HK-2 (cell line): ENCODE data around the gene CMIP.

Experiments used
- DNase-seq: peaks from one replicate; pipeline ENCODE4 v3.0.0-alpha.2; 2018; ENCODE audit not compliant: unreplicated experiment

Gene CMIP

DNA sequence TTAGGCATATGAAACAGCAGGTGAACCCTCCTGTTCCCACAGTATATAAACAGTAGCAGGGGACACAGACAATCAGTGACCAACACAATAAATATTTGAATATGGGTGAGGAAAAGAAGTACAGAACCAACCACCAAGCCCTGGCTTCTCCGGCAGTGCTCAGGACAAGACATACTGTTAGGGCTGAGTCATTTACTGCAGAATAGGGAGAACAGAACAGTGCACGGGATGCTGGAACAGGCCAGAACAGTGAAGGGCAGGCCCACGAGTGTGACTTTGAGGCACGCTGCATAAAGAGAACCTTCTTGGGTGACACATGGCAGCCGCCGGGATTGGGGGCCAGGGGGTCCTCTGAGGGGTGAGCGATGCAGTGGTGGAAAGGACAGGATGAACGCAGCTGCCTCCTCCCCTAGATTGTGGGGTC lies 160.4 kb downstream of the CMIP start:
- DNase-seq, result no peak

- DNase-seq, result no peak
These were observed 161.4 kb downstream of the CMIP start for GRCh38 chr16:81606039-81606438.

GRCh38 chr16:81607006-81607405 lies 162.4 kb downstream of the CMIP start:
- no peak for DNase-seq

DNA sequence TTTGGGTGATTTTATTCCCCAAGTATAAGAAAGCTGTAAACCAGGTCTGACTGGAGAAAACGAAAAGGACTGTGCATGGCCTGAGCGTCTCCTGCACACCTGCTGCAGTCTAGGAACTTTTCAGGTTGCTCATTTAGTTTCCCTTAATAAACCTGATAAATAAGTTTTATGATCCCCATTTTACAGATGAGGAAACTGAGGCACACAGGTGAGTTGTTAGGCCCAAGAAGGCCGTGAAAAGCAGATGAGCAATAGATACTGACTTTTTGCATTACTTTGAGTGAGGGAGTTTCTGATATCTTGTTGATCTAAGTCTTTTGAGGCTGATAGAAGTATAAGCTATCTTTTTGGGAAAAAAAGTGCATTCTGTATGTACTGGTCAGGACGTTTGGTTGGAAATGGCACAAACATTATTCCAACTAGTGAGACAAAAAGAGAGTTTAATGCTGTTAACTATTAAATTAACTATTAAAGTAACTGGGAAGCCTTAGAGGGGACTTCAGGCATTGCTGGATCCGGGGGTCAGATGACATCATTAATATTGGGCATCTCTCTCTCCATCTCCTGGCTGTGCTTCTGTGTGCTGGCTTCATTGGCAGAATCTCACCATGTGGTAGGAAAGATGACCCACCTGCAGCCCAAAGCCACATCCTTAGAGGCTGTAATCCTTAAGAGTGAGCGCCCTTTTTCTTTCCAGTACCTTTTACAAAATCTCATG lies 163.4 kb downstream of the CMIP start:
- no peak for DNase-seq

DNA sequence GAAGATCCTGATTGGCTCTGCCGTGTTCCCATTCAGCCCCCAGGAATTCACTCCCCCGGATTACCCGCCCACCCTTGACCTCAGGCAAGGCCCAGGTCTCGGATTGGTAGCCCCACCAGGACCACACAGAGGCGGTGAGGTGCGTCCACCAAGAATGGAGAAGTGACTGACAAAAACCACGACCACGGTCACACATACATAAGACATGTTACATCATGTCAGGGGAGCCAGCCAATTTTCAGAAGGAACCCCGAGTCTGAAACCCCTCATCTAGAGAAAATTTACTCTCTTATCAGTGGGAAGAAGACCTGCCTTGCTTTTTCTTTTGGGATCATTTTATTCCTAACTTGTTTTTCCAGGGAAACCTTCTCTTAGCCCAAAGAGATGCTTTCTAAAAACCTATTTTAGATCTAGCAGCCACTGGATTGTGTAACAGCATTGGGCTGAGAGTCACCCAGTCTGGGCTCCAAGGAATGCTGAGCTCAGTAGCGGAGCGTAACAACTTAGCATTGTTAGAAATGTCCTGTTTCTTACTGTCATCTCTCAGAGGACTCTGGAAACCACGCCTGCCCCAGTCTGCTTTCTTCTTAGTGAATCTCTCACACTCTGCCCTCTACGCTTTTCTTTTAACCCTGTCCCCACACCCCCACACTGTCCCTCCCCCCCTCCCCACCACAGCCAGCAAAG lies 164.1 kb downstream of the CMIP start:
- DNase-seq, result peak; percentile 16

DNA sequence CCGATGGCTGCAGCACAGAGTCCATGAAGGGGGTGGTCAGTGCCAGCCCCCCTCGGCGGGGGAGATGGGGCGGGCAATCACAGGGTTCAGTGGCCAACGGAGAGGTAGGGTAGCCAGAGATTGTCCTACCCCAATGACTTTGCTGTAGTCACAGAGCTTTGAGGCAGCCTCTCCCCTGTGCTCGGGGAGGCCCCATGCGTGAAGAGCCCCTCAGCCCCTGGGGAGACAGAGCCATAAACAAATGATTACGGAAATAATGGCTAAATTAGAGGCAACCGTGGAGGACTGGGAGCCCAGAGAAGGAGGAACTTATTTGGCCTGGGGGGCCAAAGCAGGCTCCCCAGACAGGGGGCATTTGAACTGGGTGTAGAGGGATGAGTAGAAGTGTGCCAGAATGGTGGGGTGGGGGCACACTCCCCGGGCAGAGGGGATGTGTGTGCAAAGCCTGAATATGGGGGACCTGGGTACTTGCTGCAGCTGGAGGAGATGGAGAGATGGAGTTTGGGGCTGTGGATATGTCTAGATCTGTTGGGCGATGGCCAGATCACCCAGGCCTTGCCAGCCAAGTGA lies 164.8 kb downstream of the CMIP start:
- DNase-seq, result no peak

DNA sequence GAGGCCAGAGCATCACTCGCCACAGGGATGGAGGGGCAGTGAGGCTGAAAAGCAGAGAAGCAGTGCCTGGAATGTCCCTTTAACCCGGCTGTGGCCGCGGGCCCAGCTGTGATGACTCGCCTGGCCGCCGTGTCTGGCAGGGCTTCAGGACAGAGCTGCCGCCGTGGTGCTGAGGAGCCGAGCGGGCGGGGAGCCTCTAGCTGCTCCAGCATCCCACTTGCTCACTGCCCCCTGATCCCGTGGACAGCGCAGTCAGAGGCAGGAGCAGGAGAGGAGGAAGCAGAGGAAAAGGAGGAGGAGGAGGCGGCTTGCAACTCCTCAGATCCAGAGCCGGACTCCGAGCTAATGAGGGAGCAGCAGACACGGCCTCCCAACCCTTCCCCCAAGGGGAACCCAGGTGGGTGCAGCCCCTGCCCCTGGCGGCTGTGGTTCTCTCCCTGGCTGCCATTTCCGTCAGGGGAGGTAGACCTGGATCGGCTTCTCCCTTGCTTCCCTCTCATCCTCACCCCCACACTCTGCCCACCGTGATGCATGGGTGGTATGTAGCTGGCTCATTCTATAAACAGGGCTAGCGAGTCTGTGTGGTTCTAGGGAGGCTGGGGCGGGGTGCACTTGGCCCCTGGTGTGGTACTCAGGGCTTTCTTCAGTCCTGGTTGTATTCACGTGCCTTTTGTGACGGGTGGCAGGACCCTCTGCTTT lies 165.7 kb downstream of the CMIP start:
- DNase-seq, result peak; percentile 74

- DNase-seq, result no peak
These were observed 166.3 kb downstream of the CMIP start for GRCh38 chr16:81610936-81611335.

- DNase-seq, result no peak
These were observed 167.1 kb downstream of the CMIP start for GRCh38 chr16:81611721-81612120.

DNA sequence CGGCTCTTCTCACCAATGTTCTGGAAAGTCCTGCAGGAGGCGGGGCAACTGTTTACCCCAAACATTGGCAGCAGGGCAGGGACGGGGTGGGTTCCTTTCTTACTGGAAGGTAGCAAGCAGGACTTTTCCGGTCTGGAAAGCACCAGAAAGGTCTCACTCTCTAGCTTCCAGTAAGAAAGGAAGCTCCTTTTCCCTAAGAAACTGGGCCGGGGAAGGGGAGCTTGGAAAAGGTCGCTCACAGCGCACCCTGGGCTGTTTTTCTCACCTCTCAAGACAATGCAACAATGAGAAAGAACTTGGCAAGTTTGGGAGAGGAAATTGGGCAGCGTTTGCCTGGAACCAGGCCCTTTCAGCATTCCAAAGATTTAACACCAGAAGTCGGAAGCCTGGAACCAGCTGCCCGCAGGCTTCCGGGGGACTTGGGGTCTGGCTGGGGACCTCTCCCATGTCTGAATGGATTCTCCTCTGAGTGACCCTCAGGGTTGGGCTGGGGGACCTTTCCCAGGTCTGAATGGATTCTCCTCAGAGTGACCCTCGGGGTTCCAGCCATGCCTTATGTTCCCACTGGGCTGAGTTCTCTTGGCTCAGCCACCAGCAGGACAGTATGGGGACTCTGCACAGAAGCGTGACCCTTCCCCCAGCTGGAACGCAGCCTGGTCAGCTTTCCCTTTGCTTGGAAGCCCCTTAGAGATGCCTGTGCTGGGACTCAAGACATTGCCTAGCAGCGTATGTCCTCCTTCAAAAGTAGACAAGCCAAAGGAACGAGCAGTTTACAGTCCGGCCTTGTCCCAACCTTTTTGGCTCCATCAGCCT lies 167.9 kb downstream of the CMIP start:
- no peak for DNase-seq

GRCh38 chr16:81614171-81614570 lies 169.6 kb downstream of the CMIP start:
- no peak for DNase-seq

DNA sequence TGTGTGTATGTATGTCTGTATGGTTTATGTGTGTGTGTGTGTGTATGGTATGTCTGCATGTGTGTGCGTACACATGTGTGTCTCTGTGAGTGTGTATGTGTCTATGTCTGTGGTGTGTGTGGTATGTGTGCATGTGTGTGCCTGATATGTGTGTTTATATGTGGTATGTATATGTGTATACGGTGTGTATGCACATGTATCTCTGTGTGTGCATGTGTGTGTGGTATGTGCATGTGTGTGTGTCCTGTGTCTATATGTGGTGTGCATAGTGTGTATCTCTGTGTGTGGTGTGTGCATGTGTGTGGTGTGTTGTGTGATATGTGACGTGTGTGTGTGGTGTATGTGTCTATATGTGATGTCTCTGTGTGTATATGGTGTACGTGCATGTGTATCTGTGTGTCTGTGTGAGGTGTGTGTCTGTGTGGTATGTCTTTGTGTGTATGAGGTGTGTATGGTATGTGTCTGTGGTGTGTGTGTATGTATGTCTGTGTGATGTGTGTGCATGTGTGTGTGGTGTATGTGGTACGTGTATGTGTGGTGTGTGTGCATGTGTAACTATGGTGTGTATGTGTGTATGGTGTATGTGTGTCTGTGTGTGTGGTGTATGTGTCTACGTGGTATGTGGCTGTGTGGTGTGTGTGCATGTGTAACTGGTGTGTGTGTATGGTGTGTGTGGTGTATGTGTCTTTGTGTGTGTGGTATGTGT lies 170.2 kb downstream of the CMIP start:
- no peak for DNase-seq

- DNase-seq, result no peak
These were observed 170.8 kb downstream of the CMIP start for GRCh38 chr16:81615411-81615810.

- no peak for DNase-seq
These were observed 171.2 kb downstream of the CMIP start for GRCh38 chr16:81615833-81616232.

DNA sequence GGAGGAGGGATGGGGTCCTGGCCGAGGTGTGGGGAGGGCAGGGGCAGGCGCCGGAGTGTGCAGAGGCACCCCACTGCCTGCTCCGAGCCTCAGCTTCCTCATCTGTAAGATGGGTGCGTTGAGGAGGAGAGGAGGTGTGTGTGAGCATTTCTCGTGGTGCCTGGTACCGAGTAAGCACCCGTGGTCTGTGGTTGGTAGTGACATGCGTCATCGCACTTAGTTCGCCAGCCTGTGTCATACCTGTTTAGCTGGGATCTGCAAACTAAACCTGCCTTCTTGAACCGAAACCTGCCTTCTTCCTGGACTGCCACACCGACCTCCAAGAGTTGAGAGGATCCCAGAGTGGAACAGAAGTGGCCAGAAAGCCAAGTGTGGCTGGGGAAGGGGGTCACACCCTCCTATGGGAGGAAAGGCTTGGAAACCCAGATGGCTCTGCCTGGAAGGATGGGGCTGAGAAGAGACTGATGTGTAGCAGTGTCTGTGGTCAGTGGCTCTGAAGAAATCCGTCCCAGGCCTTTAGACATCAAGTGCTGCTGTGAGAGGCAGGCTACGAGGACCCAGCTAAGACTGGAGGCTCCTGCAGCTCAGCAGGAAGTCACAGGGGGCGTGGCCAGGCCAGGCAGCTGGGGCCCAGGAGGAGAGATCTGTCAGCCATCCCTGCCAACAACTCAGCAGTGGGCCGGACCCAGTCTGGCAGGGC lies 171.9 kb downstream of the CMIP start:
- peak; percentile 30 for DNase-seq

DNA sequence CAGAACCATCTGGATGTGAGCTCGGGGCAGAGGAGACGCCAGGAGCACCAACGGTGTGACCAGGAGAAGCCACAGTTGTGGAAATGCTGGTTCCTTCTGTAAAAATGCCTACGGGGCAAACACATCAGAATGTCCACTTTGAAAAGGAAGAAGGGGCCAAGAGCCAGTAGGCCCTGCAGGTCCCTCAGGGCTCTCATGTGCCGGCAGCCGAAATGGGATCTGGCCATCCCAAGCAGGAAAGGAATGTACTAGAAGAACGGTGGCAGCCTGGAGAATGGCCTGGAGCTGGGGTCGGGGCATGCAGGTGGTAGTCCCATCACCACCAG lies 172.4 kb downstream of the CMIP start:
- DNase-seq, result no peak

- DNase-seq, result no peak
These were observed 173.6 kb downstream of the CMIP start for GRCh38 chr16:81618187-81618586.

DNA sequence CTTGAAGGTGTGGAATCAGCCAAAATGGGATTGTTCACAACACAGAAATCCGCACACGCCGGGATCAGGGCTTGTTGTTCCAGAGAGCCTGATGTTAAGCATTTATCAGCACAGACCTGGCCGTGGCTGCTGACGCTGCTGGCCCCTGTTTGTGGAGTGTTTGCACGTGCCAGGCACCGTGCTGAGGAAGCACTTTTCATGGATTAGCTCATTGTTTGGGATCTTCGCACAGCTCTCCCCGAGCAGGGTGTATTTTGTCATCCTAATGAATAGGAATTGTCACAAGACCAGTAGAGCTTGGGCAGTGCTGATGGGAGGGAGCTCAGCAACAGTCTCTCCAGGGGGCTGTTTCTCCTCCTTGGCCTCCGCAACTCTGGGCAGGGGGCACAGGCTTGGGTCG lies 174.1 kb downstream of the CMIP start:
- no peak for DNase-seq

DNA sequence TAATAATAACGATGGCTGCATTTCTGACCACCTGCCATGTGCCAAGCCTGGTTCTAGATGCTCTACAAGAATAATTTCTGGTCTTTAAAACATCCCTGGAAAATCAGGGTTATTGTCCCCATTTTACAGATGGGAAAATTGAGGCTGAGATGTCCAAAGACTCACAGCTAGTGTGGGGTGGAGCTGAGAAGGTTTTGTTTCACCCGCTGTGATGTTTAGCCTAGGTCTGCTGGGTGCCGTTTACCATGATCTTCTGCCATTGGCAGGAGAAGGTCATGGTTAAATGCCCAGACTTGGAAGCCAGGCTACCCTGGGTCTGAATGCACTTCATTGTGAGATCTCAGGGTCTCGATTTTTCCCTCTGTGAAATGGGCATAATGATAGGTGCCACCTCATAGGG lies 175.4 kb downstream of the CMIP start:
- no peak for DNase-seq

- no peak for DNase-seq
These were observed 176.2 kb downstream of the CMIP start for GRCh38 chr16:81620796-81621195.

DNA sequence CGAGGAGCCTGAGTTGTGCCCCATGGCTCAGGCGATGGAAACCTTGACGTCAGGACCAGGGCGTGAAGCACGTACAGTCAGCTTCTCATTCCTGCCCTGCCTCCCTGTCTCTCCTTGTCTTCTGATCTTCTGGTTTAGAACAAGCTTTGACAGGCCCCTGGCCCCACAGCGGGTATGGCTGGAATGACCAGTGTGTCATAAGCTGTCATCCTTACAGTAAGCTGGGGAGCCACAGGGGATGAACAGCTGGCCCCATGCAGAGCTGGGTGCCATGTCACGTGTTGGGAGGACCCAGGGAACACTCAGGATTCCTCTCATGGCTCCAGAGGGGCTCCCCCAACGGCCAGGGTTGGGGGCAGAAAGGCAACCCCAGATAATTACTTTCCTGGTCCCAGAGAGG lies 176.9 kb downstream of the CMIP start:
- no peak for DNase-seq
